ENCODE results near the gene PIK3R5. TPM values are rescaled to one million over a fixed set of nuclear protein-coding genes. Genes with fewer than 3 reads are reported as not detected.

Gene PIK3R5
- total RNA-seq, 1 experiment from 2014 or later, result 2.5 TPM

- no peak for TF ChIP-seq CEBPB (IDR thresholded peaks at IDR 0.05; ENCODE audit: low read depth)
- no peak for TF ChIP-seq SRF (IDR thresholded peaks at IDR 0.05; ENCODE audit: low read depth)
- TF ChIP-seq SP1 (IDR thresholded peaks at IDR 0.05; ENCODE audit: low read depth), result no peak
- TF ChIP-seq, protein P1, sequence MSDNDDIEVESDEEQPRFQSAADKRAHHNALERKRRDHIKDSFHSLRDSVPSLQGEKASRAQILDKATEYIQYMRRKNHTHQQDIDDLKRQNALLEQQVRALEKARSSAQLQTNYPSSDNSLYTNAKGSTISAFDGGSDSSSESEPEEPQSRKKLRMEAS (IDR thresholded peaks at IDR 0.05), result no peak
- TF ChIP-seq RAD21 (IDR thresholded peaks at IDR 0.05; ENCODE audit: low read depth), result no peak
- no peak for TF ChIP-seq YY1 (IDR thresholded peaks at IDR 0.05; ENCODE audit: extremely low read depth, insufficient replicate concordance, low read depth, low read length)
- TF ChIP-seq ZNF274 (IDR thresholded peaks at IDR 0.05; ENCODE audit: low read depth, low read length), result no peak
- TF ChIP-seq SIN3A (IDR thresholded peaks at IDR 0.05; ENCODE audit: low read depth), result no peak
Measured at GRCh38 chr17:8844229-8845218, 121.0 kb downstream of the PIK3R5 start (continued).

- no peaks in the 10 kb centered on the region for H3K9me3 ChIP-seq (ENCODE audit: control insufficient read depth in 1 of 2, insufficient read depth in 1 of 2, low read depth in 1 of 2, low read length in 2 of 2)
- H3K4me1 ChIP-seq (ENCODE audit: control insufficient read depth in 1 of 2, insufficient read depth in 2 of 2, low read length in 2 of 2), result peaks cover 0 to 3% of the 10 kb centered on the region in 2 experiments; a peak in 1 of 4 replicates
- BruUV-seq (replicated peaks), result no TSS peak
- DNase-seq (ENCODE audit: low read depth, low spot score) (no peak), ATAC-seq (no peak)
- ChIA-PET RAD21 (ENCODE audit: low non-redundant PET in 1 of 2, low total read pairs in 2 of 2, uncharacterized antibody in 2 of 2, unreplicated experiment in 2 of 2) (no interaction called here), CTCF (interaction anchor here (0.9 kb wide), 1 partner anchor 11 kb away, joined by 3 read pairs; no protein-coding TSS in a partner anchor), POLR2A (no interaction called here)
- no peak overlapping the region for H2AFZ ChIP-seq (ENCODE audit: low read depth, low read length, poor library complexity, severe bottlenecking)
- no peaks in the 10 kb centered on the region for H3K79me2 ChIP-seq (ENCODE audit: insufficient read depth, low read length)
- intact Hi-C loops (cut with micrococcal nuclease), result no loop called here
- no peaks in the 10 kb centered on the region; the same call in 1 of the 2 replicates for H4K20me1 ChIP-seq (ENCODE audit: insufficient read depth)
- no peaks in the 10 kb centered on the region for H3K27me3 ChIP-seq (ENCODE audit: insufficient read depth, low read length)
- H3K9me2 ChIP-seq (ENCODE audit: insufficient read depth), result no peaks in the 10 kb centered on the region
- H3K4me2 ChIP-seq (ENCODE audit: low read length), result no peak overlapping the region
- H3K27ac ChIP-seq (ENCODE audit: low read depth, low read length), result no peak overlapping the region
- H3K9ac ChIP-seq (ENCODE audit: low read length), result no peak overlapping the region
- H3K4me3 ChIP-seq (replicated peaks in 1 of 2; ENCODE audit: low read depth in 1 of 2, low read length in 2 of 2), result no peak overlapping the region
- H3K36me3 ChIP-seq (ENCODE audit: control insufficient read depth in 1 of 2, insufficient read depth in 2 of 2, low read length in 2 of 2), result no peaks in the 10 kb centered on the region
- TF ChIP-seq TCF7L2 (IDR thresholded peaks at IDR 0.05; ENCODE audit: borderline replicate concordance, extremely low read depth, insufficient read depth, insufficient read length), result no peak
- TF ChIP-seq CEBPB (IDR thresholded peaks at IDR 0.05; ENCODE audit: low read depth), result no peak
- no peak for TF ChIP-seq ATF3 (IDR thresholded peaks at IDR 0.05)
- TF ChIP-seq, protein P2, sequence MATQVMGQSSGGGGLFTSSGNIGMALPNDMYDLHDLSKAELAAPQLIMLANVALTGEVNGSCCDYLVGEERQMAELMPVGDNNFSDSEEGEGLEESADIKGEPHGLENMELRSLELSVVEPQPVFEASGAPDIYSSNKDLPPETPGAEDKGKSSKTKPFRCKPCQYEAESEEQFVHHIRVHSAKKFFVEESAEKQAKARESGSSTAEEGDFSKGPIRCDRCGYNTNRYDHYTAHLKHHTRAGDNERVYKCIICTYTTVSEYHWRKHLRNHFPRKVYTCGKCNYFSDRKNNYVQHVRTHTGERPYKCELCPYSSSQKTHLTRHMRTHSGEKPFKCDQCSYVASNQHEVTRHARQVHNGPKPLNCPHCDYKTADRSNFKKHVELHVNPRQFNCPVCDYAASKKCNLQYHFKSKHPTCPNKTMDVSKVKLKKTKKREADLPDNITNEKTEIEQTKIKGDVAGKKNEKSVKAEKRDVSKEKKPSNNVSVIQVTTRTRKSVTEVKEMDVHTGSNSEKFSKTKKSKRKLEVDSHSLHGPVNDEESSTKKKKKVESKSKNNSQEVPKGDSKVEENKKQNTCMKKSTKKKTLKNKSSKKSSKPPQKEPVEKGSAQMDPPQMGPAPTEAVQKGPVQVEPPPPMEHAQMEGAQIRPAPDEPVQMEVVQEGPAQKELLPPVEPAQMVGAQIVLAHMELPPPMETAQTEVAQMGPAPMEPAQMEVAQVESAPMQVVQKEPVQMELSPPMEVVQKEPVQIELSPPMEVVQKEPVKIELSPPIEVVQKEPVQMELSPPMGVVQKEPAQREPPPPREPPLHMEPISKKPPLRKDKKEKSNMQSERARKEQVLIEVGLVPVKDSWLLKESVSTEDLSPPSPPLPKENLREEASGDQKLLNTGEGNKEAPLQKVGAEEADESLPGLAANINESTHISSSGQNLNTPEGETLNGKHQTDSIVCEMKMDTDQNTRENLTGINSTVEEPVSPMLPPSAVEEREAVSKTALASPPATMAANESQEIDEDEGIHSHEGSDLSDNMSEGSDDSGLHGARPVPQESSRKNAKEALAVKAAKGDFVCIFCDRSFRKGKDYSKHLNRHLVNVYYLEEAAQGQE (IDR thresholded peaks at IDR 0.05; ENCODE audit: low read depth), result no peak
- TF ChIP-seq, protein P3, sequence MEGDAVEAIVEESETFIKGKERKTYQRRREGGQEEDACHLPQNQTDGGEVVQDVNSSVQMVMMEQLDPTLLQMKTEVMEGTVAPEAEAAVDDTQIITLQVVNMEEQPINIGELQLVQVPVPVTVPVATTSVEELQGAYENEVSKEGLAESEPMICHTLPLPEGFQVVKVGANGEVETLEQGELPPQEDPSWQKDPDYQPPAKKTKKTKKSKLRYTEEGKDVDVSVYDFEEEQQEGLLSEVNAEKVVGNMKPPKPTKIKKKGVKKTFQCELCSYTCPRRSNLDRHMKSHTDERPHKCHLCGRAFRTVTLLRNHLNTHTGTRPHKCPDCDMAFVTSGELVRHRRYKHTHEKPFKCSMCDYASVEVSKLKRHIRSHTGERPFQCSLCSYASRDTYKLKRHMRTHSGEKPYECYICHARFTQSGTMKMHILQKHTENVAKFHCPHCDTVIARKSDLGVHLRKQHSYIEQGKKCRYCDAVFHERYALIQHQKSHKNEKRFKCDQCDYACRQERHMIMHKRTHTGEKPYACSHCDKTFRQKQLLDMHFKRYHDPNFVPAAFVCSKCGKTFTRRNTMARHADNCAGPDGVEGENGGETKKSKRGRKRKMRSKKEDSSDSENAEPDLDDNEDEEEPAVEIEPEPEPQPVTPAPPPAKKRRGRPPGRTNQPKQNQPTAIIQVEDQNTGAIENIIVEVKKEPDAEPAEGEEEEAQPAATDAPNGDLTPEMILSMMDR (IDR thresholded peaks at IDR 0.05 in 2 of 3, conservative IDR thresholded peaks at IDR 0.05 in 1 of 3; ENCODE audit: borderline replicate concordance in 1 of 3, insufficient read depth in 1 of 3, low read depth in 2 of 3, low read length in 2 of 3), result no peak
- no peak for TF ChIP-seq ZNF274 (IDR thresholded peaks at IDR 0.05; ENCODE audit: low read depth, low read length)
- no peak for TF ChIP-seq SRF (IDR thresholded peaks at IDR 0.05; ENCODE audit: low read depth)
- TF ChIP-seq SP1 (IDR thresholded peaks at IDR 0.05; ENCODE audit: low read depth), result no peak
- TF ChIP-seq RAD21 (IDR thresholded peaks at IDR 0.05; ENCODE audit: low read depth), result no peak
- no peak for TF ChIP-seq ZFX (IDR thresholded peaks at IDR 0.05)
- TF ChIP-seq EZH2phosphoT487 (IDR thresholded peaks at IDR 0.05; ENCODE audit: borderline replicate concordance), result no peak
Measured at GRCh38 chr17:8843344-8843743, 122.2 kb downstream of the PIK3R5 start.

Data from HCT116 (cell line).